ENCODE measurements around the gene ABCF2.

ABCF2 gene

GRCh38 chr7:151175047-151175792 lies 51.8 kb downstream of the ABCF2 start:
- in situ Hi-C loops (cut with MboI; ENCODE audit: low sequenced_read_pairs): no loop called here

- in situ Hi-C loops (cut with MboI; ENCODE audit: low sequenced_read_pairs): no loop called here
These were observed 52.6 kb downstream of the ABCF2 start for GRCh38 chr7:151174246-151175046.

- in situ Hi-C loops (cut with MboI; ENCODE audit: low sequenced_read_pairs): no loop called here
These were observed 53.4 kb downstream of the ABCF2 start for GRCh38 chr7:151173386-151174245.

GRCh38 chr7:151172273-151173141 lies 54.5 kb downstream of the ABCF2 start:
- in situ Hi-C loops (cut with MboI; ENCODE audit: low sequenced_read_pairs): no loop called here

GRCh38 chr7:151168787-151169162 lies 58.2 kb downstream of the ABCF2 start:
- in situ Hi-C loops (cut with MboI; ENCODE audit: low sequenced_read_pairs): no loop called here

GRCh38 chr7:151168003-151168786 lies 58.8 kb downstream of the ABCF2 start:
- in situ Hi-C loops (cut with MboI; ENCODE audit: low sequenced_read_pairs): no loop called here

GRCh38 chr7:151167197-151167961 lies 59.6 kb downstream of the ABCF2 start, which contains the start of gene GBX1:
TSS of gene GBX1 (minus strand) at chr7:151167694. CDS start at chr7:151167548, 146 bp downstream.
- in situ Hi-C loops (cut with MboI; ENCODE audit: low sequenced_read_pairs): no loop called here

- in situ Hi-C loops (cut with MboI; ENCODE audit: low sequenced_read_pairs): no loop called here
These were observed 60.3 kb downstream of the ABCF2 start for GRCh38 chr7:151166629-151167196.
